Measurements from ENCODE around the gene DNAH5. TPM values are rescaled to one million over a fixed set of nuclear protein-coding genes. Genes with fewer than 3 reads are reported as not detected.

DNAH5 gene
- total RNA-seq, 1 donor from 2014 or later = 0.48 TPM

GRCh38 chr5:13943676-13944075 is 812 bp downstream of the DNAH5 start:
- DNase-seq (ENCODE audit: low spot score) = no peak

GRCh38 chr5:13941468-13941867 is 3.0 kb downstream of the DNAH5 start:
- no peak for DNase-seq (ENCODE audit: low spot score)

- DNase-seq (ENCODE audit: low spot score) = no peak
These were observed 4.8 kb downstream of the DNAH5 start for GRCh38 chr5:13939638-13940037.

- no peak for DNase-seq (ENCODE audit: low spot score)
These were observed 9.6 kb downstream of the DNAH5 start for GRCh38 chr5:13934921-13935320.

- no peak for DNase-seq (ENCODE audit: low spot score)
These were observed 10.4 kb downstream of the DNAH5 start for GRCh38 chr5:13934125-13934524.

GRCh38 chr5:13932561-13932960 is 11.9 kb downstream of the DNAH5 start:
- no peak for DNase-seq (ENCODE audit: low spot score)

GRCh38 chr5:13932011-13932410 is 12.5 kb downstream of the DNAH5 start:
- no peak for DNase-seq (ENCODE audit: low spot score)

GRCh38 chr5:13930541-13931171 is 13.8 kb downstream of the DNAH5 start:
- DNase-seq (ENCODE audit: low spot score) = no peak

GRCh38 chr5:13926731-13927130 is 17.8 kb downstream of the DNAH5 start:
- no peak for DNase-seq (ENCODE audit: low spot score)

GRCh38 chr5:13921578-13921977 is 22.9 kb downstream of the DNAH5 start:
- no peak for DNase-seq (ENCODE audit: low spot score)

GRCh38 chr5:13919786-13920185 is 24.7 kb downstream of the DNAH5 start:
- no peak for DNase-seq (ENCODE audit: low spot score)

GRCh38 chr5:13919087-13919486 is 25.4 kb downstream of the DNAH5 start:
- no peak for DNase-seq (ENCODE audit: low spot score)

GRCh38 chr5:13917061-13917460 is 27.4 kb downstream of the DNAH5 start:
- no peak for DNase-seq (ENCODE audit: low spot score)

- DNase-seq (ENCODE audit: low spot score) = no peak
These were observed 30.5 kb downstream of the DNAH5 start for GRCh38 chr5:13913962-13914361.

- DNase-seq (ENCODE audit: low spot score) = no peak
These were observed 33.7 kb downstream of the DNAH5 start for GRCh38 chr5:13910637-13911288.

GRCh38 chr5:13910201-13910600 is 34.3 kb downstream of the DNAH5 start:
- no peak for DNase-seq (ENCODE audit: low spot score)

- DNase-seq (ENCODE audit: low spot score) = no peak
These were observed 35.2 kb downstream of the DNAH5 start for GRCh38 chr5:13909271-13909670.

GRCh38 chr5:13898569-13898968 is 45.9 kb downstream of the DNAH5 start:
- DNase-seq (ENCODE audit: low spot score) = no peak

- no peak for DNase-seq (ENCODE audit: low spot score)
These were observed 66.1 kb downstream of the DNAH5 start for GRCh38 chr5:13878357-13878756.

GRCh38 chr5:13866792-13867191 is 77.7 kb downstream of the DNAH5 start:
- peak; percentile 6 for DNase-seq (ENCODE audit: low spot score)

- DNase-seq (ENCODE audit: low spot score) = no peak
These were observed 79.2 kb downstream of the DNAH5 start for GRCh38 chr5:13865312-13865711.

GRCh38 chr5:13860146-13860545 is 84.3 kb downstream of the DNAH5 start:
- DNase-seq (ENCODE audit: low spot score) = no peak

- no peak for DNase-seq (ENCODE audit: low spot score)
These were observed 85.0 kb downstream of the DNAH5 start for GRCh38 chr5:13859270-13860065.

Data from umbilical cord (tissue), 2 donors.